NCI-H748 (cell line): Measurements from ENCODE around the gene SLC6A8.
A peak's percentile ranks its signal among the peaks of the same experiment; 100 is the strongest.
"Not testable (repeated sequence)": the region's sequence is repeated elsewhere in the genome, so short reads cannot be mapped to it uniquely, and the experiment has no call there.

Source experiments
- DNase-seq: peaks from one replicate; lab custom pipeline; 2025; ENCODE audit not compliant: unreplicated experiment; lab: John Stamatoyannopoulos, UW

Gene SLC6A8

DNA sequence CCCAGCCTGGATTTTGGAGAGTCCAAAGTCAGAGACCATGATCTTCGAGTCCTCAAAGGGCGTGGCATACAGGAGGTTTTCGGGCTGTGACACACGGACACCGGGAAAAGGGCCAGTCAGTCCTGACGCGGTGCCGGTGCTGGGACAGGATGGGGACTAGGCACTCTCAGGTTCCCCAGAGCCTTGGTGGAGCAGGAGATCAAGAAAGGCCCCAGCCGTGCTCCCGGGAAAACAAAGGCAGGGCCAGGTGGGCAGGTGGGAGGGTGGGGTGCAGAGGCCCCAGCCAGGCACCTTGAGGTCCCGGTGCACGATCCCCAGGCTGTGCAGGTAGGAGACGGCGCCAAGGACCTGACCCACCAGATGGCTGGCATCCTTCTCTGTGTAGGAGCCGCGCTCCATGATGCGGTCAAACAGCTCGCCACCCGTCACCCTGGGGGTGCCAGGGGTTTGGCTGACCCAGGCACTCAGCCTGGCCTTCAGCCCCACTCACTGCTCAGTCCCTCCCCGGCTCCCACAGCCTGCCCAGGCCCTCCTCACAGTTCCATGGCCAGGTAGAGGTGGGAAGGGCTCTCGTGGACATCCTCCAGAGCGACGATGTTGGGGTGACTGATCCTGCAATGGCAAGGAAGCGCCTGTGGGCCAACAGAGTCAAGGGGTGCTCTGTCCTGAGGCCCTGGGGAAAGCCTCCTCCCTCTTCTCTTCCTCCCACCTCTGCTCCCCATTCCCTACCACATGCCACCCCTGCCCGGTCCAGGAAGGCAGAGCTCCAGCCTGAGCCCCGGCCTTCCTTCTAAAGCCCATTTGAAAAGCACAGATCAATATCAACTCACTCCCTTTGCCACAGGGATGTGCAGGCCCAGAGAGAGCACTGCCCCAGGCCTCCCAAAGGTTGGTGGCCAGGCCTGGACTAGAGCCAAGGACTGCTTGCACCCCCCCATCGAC lies 15.9 kb upstream of the SLC6A8 start:
- DNase-seq, result no peak

GRCh38 chrX:153672531-153673427 lies 14.9 kb upstream of the SLC6A8 start:
- peak; percentile 27 for DNase-seq

- DNase-seq, result peak; percentile 28
Observed at GRCh38 chrX:153673428-153674218, 14.1 kb upstream of the SLC6A8 start, which contains the start of gene PNCK. PNCK (minus strand) TSS chrX:153673813; CDS start chrX:153673076, 737 bp downstream.

DNA sequence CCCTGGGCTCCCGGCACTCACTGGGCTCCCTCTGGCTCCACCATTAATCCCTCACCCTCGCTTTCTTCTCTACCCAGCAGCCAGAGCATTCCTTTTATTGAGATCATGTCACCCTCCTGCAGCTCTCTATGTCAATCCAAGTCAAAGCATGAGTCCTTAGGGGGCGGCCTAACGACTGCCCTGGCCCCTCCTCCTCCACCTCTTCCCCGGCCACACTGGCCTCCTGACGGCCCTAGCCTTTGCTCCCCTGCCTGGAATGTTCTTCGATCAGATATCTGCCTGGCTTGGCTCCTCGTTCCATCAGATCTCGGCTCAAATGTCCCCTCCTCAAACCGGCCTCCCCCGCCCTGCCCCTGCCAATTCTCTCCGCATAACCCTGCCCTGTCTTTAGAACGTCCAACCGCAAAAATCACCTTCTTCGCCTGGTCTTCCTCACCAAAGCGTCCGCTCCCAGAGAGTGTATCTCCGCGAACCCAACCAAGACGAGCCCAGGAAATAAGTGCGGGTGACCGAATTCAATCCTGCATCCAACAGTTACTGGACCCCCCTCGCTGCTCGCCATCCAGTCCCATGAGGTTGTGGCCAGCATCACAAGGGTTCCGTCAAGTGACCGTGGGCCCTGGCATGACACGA lies 13.4 kb upstream of the SLC6A8 start:
- DNase-seq, result no peak

DNA sequence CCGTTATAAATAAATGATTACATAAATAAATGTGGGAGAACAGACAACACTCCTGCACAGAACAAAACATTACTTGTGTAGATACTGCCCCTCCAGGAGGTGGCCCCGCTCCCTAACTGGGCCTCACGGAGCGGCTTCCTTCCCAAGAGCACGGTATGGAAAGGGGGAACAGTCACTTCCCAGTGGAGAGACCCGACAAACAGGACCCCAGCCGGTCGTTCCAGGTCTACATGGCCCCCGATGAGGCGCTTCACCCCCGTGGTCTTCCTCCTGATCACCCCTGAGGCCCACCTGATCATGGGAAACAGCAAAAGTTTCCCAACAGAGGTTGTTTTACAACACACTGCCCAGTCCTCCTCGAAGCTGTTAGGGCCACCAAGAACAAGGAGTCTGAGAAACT lies 6.6 kb upstream of the SLC6A8 start:
- no peak for DNase-seq

DNA sequence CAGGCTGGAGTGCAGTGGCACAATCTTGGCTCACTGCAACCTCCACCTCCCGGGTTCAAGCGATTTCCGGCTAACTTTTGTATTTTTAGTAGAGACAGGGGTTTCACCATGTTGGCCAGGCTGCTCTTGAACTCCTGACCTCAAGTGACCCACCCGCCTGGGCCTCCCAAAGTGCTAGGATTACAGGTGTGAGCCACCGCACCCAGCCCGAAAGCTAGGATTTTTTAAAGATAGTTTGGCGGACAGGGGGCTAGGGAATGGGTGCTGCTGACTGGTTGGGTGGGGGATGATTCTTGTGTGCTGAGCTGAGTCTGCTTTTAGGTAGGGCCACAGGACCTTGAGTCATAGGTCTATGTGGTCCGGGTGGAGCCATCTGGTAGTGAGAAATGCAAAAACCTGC lies 4.2 kb upstream of the SLC6A8 start:
- not testable (repeated sequence) for DNase-seq

DNA sequence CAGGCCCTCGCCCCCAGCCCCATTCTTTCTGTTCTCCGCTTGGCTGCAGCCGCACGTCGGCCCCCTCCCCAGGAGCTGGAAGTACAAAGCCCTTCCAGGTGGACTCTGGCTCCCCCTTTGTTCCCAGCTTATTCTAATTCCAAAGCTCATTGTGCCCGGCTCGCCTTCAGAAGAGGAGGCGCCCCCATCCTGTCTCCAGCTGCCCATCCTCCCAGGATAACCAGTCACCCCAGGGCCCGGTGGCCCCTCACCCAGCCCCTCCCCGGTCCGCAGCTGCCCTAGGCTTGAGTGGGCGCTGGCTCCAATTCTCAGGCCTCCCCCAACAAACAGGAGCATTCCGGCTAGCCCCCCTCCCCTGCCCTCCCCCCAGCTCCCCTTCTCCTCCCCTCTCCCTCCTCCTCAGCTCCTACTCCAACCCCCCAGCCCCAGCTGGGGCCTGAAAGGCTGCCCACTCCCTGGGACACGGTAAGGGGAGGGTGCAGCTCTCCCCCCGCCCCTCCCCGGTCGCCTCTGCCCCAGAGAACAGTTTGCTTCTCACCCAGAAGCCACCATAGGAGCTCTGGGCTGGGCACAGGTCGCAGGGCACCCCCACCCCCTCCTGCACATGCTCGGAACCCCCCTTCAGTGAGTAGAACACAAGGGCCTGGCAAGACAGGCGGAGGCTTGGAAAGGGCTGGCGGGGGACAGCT lies 3.1 kb upstream of the SLC6A8 start:
- peak; percentile 11 for DNase-seq

GRCh38 chrX:153685156-153685536 lies 2.6 kb upstream of the SLC6A8 start:
- DNase-seq, result no peak

- no peak for DNase-seq
Observed at GRCh38 chrX:153685751-153686696, 1.7 kb upstream of the SLC6A8 start.

DNA sequence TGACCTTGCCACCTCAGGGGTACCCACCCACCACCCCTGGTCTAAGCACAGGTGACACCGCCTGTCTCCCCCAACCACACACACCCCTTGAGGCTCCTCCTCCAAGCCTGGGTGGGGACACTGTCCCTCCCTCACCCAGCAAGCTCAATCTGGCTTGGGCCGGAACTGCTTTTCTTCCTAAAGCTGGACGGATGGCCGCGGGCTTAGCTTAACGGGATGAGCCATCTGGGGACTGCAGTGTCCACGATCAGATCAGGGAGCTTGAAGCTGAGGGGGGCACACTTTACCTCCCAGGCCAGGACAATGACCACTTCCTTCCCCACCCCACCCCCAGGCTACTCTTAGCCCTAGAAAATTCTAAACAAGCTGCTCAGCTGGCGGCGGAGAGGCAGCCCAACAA lies 1.0 kb upstream of the SLC6A8 start:
- DNase-seq, result peak; percentile 22

GRCh38 chrX:153688071-153688470 lies 345 bp downstream of the SLC6A8 start:
- DNase-seq, result no peak

GRCh38 chrX:153688506-153688905 lies 780 bp downstream of the SLC6A8 start:
- DNase-seq, result no peak

- DNase-seq, result no peak
Observed at GRCh38 chrX:153688911-153689590, 1.3 kb downstream of the SLC6A8 start.

DNA sequence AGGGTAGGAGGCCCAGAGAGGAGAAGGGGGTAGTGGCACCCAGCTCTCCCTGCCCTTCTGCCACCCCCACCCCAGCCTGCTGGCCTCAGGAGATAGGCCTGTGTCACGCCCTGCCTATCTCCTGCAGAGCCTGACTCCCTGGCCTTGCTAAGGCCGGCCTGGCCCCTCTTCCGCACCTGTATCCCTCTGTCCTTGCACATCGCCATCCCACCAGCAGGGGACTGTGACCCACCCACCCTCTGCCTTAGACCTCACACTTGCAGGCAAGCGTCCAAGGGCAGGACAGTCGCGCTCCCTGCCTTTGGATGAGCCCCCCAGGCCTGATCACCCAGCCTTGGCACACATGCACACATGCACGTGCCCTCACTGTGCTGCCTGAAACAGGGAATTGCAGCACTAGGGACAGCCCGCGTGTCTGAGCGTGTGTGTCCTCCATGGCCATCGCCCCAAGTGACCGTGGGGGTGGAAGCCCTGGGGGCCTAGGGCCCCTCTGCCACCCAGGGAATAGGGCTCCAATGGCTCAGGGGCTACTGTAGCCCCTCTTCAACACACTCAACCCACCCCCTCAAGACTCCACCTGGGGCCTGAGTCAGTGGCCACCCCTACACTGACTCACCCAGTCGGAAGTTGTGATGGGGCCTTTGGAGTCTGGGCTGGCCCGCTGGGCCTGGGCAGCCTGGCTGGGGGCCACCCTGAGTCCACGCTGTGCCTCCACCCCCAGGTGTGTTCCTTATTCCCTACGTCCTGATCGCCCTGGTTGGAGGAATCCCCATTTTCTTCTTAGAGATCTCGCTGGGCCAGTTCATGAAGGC lies 2.1 kb downstream of the SLC6A8 start:
- no peak for DNase-seq

DNA sequence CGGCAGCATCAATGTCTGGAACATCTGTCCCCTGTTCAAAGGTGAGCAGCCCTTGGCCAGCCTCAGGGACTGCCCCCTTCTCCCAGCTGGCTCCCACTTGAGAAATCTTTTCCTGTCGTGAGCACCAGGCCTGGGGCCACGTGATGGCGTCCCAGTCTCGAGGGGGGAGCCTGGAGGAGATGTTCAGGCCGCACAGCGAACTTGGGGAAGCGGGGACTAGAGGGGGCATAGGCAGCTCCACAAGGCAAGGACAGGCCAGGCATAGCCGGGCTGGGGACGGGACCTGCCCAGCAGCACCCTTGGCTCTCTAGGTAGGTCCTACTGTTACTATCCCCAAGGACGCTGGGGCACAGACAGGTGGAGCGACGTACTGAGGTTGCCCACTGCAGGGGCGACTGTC lies 2.7 kb downstream of the SLC6A8 start:
- DNase-seq, result no peak

DNA sequence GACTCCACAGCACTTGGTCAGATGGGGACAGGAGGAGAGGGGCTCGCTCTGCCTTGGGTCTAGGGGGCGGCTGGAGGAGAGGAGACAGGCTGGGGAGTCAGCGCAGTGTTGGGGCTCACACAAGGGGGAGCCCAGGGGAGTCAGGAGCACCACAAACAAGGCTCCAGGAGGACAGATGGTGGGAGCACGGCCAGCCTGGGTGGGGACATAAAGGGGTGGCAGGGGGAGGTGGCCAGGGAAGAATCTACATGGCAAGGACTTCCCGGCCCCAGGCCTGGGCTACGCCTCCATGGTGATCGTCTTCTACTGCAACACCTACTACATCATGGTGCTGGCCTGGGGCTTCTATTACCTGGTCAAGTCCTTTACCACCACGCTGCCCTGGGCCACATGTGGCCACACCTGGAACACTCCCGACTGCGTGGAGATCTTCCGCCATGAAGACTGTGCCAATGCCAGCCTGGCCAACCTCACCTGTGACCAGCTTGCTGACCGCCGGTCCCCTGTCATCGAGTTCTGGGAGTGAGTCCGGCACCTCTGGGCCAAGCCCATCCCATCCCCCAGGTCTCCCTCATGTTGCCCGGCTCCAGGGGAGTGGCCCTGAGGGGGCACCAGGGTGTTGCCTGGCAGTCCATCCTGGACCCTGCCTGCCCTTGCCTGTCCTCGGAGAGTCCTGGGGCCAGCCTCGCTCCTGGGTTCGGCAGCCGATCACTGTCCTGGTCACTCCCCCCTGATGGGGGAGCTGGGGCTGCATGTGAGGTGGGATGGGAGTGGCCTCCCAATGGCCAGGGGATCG lies 3.5 kb downstream of the SLC6A8 start:
- DNase-seq, result not testable (repeated sequence)

- no peak for DNase-seq
Observed at GRCh38 chrX:153692003-153692402, 4.3 kb downstream of the SLC6A8 start.
